CD4-positive, alpha-beta T cell treated with Interleukin-15 for 1 hour (primary cell): ENCODE data around the gene FEM1A.
A peak's percentile ranks its signal among the peaks of the same experiment; 100 is the strongest.
"Not testable (repeated sequence)": the region's sequence is repeated elsewhere in the genome, so short reads cannot be mapped to it uniquely, and the experiment has no call there.

ENCODE experiments used
- DNase-seq: peaks from one replicate; pipeline ENCODE4 v3.0.0-alpha.2; 2020

The FEM1A gene

DNA sequence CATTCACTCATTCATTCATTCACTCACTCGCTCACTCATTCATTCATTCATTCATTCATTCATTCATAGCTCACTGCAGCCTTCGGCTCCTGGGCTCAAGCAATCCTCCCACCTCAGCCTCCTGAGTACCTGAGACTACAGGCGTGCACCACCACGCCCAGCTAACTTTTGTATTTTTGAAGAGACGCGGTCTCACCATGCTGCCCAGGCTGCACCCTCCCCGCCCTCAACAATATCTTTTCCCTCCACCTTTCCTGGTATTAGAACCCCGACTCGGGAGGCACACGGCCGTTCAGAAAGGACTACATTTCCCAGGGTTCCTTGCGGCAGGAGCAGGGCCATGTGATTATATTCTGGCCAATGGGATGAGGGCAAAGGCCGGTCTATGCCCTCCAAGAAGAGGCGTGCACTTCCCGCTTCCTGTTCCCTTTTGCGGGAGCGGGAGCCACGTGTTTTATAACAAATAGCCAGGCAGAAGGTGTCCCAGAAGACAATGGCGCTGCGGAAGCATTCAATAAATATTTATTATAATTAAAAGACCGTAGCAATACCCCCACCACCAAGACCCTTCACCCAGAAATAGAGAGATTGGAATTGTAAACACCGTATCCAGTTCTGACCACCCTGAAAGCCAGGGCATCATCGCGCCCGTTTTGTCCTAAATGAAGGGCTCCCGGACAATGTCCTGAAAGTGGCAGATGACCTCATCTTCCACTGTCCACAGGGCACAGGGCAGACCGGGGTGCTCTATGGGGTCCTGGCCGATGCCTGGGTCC, 24.1 kb downstream of the FEM1A start:
- DNase-seq = peak; percentile 82

DNA sequence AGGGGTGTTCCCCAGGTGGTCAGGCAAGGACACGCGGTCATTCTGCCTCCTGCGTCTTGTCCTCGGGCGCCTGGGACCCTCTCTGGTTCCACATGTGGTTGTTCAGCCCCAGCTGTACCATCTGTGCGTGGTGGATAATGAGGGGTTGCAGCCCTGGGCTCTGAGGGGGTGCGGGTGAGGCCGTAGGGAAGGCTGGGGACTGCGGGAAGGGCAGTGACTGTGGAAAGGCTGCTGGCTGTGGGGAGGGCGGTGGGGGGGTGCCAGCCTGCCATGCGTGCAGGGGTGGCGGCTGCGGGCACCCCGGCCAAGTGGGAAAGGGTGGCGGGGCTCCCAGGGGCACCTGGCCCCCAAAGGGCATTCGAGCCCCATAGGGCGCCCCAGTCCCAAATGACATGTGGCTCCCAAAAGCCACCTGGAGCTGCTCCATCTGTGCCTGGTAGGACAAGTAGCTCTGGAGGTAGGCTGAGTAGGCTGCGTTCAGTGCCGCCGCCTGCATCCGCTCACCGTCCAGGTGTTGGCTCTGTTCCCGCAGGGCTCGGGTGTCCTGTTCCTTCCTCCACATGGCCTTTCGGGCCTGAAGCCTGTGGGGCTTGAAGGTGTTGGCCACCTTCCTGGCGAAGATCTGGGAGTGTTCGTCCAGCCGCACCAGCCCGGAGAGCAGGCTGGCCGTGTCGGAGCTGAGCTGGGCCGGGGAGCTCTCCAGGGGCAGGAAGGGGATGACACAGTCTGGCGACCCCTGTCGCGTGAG, 24.8 kb downstream of the FEM1A start:
- DNase-seq = no peak

DNA sequence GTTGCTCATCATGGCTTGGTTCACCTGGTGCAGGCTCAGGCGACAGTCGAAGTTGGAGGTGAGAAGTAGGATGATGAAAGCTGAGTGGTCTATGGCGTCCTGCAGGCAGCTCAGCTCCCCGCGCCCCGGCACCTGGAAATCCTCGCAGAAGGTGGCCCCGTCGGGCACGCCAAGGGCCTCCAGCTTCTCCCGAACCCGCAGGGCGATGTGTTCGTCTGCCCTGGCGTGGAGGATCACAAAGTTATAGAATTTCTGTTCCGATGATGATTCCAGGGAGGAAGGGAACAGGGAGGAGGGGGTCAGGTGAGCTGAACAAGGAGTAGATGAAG, 25.4 kb downstream of the FEM1A start:
- DNase-seq = no peak

DNA sequence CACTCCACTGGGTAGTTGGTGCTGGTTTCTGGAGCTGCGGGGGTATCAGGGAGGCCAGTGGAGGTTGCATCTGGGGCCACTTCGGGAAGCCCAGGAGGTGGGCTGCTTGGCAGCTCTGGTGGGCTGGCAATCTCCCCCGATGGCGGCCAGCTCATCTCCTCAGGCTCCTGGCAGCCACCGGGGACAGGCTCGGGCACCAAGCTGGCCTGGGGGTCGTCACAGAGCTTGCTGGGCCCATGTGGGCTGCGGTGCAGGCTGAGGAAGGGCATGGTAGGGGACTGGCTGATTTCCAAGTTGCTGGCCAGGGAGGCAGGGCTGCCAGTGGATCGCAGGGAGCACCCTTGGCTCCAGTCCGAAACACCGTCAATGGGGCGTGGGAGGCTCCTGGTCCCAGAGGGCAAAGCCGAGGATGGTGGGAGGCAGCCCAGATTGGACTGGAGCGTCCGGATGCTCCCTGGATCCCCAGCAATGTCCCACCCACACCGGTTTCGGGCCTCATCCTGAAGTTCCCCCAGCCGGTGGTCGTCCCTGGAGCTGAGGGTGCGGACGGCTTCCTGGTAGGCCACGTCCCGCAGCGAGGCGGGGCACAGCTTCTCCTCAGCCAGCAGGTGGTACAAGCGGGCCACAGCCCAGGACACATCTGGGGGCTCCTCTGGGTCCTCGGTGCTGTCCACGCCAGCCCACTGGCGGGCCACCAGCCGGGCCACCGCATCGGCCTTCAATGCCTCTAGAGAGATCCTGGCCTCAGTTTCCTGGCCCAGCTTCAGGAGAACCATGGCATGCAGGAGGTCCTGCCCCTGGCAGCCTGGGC, 26.1 kb downstream of the FEM1A start:
- DNase-seq = no peak

DNA sequence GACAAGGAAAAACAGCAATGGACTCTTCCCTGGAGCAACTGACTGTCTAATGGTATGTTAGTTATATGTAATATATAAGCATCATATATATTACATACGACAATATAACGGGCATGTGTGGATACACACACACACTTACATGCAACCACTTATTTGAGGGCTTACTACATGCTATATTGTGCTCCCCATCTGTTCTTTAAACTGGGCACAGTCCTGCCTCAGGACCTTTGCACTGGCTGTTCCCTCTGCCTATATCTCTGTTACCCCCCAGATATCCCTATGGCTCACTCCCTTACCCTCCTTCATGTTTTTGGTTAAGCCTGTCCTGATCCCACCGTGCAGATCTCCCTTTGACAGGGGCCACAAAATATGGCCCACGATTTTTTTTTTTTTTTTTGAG, 29.7 kb downstream of the FEM1A start:
- no peak for DNase-seq

DNA sequence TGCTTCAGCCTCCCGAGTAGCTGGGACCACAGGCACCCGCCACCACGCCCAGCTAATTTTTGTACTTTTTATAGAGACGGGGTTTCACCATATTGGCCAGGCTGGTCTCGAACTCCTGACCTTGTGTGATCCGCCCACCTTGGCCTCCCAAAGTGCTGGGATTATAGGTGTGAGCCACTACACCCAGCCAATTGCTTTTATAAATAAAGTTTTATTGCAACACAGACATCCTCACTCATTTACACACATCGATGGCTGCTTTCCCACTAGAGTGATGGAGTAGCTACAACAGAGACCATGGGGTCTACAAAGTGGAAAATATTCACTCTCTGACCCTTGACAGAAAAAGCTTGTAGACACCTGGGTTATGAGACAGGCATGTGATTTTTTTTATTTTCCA, 30.8 kb downstream of the FEM1A start:
- DNase-seq = not testable (repeated sequence)

DNA sequence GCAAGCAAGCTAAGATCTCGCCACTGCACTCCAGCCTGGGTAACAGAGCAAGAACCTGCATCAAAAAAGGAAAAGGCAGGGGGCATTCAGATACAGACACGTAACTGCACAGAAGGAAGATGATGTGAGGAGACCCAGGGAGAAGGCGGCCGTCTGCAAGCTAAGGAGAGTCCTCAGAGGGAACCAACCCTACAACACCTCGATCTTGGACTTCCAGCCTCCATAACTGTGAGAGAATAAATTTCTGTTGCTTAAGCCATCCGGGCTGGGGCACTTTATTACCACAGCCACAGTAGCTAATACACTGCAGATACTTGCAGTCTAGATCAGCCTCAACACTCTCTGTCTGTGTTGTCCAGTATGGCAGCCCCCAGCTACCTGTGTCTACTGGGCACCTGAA, 32.0 kb downstream of the FEM1A start:
- no peak for DNase-seq

DNA sequence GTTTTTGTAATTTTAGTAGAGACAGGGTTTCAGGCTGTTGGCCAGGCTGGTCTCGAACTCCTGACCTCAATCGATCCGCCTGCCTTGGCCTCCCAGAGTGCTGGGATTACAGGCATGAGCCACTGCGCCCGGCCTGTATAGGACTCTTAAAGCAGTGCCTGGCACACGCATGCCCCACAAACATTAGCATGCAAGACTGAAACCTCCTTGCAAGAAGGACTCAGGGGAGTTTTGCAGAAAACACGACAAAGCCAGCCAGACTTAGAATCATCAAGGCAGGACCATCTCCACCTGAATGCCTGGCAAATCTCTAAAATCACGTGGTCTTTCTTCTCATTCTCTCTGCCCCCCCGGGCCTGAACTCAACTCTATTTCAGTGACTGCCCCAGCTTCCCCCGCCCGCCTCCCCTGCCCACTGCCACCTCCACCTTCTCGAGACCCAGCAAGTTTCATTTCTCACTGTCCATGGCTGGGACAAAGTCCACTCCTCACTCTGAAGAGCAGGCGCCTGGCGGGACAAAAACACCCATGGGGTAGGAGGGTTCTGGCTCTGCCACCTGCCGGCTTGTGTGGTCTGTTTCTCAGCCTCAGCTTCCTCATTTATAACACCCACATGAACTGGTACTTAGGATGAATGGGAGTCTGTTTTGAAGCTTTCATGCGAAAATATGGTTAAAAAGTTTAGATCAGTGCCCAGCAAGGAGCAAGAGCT, 37.6 kb downstream of the FEM1A start:
- no peak for DNase-seq

DNA sequence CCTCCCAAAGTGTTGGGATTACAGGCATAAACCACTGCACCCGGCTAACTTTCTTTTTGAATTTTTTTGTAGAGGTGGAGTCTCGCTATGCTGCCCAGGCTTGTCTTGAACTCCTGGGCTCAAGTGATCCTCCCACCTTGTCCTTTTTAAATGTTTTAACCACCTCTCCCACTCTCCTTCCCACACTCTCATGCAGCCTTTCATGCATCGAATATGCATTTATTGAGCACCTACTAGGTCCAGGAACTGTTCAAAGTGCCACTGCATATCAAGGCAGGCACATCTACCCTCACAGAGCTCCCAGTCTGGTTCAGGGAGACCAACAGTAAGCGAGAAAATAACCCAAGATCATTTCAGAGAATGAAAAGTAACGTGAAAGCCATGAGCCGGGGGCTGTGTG, 38.8 kb downstream of the FEM1A start:
- DNase-seq = no peak

DNA sequence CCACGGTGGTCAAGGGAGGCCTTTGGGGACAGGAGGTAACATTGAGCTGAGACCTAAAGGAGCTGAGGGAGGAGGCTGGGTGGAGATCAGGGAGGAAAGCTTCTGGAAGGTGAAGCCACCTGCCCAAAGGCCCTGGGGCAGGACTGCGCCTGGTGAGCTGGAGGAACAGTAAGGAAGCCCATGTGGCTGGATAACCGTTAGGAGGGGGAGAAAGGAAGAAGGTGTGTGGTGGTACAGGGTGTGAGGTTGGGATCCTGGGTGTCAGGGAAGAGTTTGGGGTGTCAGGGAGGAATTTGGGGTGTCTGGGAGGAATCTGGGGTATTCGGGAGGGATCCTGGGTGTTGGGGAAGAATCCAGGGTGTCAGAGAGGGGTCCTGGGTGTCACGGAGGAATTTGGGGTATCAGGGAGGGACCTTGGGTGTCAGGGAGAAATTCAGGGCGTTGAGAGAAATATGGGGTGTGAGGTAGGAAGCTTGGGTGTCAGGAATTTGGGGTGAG, 39.3 kb downstream of the FEM1A start:
- DNase-seq = no peak

DNA sequence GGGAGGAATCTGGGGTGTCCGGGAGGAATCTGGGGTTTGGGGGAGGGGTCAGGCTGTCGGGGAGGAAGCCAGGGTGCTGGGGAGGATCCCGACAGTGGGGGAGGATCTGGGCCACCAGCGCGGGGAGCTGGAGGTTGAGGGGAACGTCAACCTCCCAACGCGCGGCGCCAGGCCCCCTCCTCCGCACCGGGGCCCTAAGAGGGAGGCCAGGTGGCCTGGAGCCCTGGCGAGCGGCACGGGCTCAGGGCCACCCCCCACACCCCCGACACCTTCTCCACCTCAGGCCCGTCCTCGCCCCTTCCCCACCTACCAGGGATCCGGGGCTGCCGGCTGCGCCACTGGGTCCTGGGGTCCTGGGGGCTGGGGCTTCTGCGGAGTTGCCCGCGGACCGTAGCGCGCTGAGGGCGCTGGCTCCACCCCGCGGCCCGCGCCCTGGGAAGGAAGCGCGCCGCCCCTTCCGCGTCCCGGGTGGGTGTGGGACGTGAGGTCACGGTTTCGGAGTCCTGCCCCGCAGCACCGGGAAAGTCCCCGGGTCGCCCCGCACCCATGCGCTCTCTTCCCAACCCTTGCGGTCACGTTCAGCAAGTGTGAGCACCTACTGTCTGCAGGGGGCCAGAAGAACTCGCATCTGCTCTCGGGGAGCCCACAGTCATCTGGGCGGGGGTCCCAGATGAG, 39.9 kb downstream of the FEM1A start, which contains the start of gene TICAM1:
Gene TICAM1 (minus strand): TSS at position 409 of the 675 bp plus-strand sequence. CDS start 13,335 bp downstream, outside the sequence.
- DNase-seq = peak; percentile 89

DNA sequence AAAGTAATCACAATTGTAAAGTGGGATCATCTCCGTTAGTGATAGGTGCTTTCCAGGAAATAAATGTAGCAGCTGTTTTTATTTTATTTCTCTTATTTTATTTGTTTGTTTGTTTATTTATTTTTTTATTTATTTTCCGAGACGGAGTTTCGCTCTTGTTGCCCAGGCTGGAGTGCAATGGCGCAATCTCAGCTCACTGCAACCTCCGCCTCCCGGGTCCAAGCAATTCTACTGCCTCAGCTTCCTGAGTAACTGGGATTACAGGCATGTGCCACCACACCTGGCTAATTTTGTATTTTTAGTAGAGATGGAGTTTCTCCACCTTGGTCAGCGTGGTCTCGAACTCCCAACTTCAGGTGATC, 40.4 kb downstream of the FEM1A start:
- DNase-seq = not testable (repeated sequence)

DNA sequence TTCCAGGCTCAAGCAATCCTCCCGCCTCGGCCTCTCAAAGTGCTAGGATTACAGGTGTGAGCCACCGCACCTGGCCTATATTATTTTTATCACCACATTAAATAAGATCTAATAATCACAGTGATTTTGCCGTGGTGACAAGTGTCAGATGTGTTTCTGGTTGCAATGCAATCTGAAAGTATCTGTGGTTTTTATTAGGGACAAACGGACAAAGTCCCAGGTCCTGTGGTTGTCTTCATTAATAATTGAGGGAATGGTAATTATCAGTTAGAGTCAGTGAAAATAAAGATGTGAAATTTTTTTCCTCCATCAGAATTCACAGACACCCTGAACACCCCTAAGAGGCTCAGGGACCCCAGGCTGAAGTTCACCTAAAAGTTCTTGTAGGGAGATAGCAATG, 41.2 kb downstream of the FEM1A start:
- no peak for DNase-seq

DNA sequence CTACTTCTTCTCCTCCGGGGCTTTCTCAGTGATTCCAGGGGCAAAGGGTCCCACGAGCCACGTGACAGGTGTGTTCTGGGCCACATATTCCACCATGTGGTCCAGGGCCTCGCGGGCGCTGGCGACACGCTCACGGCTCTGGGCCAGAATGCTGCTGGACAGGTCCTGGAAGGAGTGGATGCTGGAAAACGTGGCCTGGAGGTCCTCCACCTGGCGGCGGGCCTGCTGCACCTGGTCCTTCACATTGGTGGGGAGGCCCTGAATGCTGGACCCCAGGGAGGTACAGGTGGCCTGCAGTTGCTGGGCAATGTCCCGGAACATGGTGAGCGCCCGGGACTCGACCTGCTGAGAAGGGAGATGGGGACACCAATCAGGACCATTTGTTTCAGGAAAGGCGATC, 47.7 kb downstream of the FEM1A start:
- no peak for DNase-seq

DNA sequence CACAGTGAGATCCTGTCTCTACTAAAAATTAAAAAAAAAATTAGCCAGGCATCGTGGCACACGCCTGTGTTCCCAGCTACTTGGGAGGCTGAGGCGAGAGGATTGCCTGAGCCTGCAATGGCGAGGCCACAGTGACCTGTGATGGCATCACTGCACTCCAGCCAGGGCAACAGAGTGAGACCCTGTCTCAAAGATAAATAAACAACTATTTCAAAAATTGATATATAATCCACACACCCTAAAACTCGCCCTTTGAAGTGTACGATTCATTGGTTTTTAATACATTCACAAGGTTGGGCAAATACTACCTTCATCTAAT, 52.1 kb downstream of the FEM1A start:
- no peak for DNase-seq

DNA sequence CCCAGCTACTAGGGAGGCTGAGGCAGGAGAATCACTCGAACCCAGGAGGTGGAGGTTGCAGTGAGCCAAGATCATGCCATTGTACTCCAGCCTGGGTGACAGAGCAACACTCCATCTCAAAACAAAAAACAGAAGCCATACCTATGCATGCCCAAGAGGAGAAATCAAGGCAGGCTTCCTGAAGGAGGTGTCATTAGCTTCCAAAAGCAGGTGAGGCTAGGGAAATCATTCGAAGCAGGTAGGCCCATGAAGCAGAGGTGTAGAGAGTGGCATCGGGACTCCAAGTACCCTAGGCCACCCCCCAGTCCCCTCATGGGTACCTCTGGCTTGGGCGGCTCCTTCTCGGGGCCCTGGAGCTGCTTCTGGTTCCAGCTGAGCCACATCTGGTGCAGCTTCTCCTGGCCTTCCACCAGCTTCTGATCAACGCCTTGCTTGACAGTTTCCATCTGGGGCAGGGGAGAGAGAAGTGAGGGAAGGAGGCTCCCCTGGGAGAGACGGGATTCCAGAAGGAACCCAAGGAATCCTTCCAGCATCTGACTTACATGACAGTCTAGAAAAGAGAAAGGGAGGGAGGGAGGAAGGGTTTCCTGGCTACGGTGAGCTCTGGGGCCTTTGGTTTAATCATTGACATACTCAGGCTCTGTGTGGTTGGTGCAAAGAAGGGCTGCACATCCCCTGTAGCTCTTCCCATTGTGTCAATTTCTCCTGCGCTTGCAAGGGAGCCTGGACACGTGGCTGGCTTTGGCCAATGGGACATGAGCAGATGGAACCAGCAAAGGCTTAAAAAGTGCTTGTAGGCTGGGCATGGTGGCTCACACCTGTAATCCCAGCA, 53.0 kb downstream of the FEM1A start:
- DNase-seq = no peak

DNA sequence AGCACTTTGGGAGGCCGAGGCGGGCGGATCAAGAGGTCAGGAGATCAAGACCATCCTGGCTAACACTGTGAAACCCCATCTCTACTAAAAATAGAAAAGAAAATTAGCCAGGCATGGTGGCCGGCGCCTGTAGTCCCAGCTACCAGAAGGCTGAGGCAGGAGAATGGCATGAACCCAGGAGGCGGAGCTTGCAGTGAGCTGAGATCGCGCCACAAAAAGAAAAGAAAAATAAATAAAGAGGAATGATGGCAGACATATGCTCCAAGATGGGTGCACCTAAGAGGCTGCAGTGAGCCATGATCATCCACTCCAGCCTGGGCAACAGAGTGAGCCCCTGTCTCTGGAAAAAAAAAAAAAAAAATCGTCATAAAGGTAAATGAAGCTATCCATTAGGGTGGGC, 54.4 kb downstream of the FEM1A start:
- not testable (repeated sequence) for DNase-seq

DNA sequence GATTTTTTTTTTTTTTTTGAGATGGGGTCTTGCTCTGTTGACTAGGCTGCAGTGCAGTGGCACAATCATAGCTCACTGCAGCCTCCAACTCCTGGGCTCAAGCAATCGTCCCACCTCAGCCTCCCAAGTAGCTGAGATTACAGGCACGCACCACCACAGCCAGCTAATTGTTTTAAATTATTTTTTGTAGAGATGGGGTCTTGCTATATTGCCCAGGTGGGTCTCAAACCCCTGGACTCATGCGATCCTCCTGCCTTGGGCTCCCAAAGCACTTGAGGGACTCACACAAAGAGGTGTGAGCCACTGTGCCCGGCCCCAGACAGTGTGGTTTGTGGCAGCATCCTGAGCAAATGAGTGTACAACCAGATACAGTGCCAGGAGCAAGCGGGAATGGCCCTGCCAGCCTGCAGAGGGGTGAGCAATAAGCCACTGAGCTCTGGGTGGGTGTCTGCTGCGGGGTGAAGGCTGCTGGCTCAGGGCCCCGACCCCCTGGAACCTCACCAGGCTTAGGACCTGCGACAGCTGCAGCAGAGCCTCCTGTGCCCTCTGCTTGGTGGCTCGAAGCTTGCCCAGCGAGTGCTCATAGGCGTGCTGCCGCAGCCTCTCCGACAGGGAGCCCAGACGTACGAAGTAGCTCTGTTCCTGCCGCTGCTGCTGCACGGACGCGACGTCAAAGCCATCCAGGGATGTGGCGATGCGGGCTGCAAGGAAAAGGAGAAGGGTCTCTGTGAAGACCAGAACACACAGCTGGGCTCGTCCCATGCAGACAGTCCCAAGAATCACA, 55.8 kb downstream of the FEM1A start:
- no peak for DNase-seq

DNA sequence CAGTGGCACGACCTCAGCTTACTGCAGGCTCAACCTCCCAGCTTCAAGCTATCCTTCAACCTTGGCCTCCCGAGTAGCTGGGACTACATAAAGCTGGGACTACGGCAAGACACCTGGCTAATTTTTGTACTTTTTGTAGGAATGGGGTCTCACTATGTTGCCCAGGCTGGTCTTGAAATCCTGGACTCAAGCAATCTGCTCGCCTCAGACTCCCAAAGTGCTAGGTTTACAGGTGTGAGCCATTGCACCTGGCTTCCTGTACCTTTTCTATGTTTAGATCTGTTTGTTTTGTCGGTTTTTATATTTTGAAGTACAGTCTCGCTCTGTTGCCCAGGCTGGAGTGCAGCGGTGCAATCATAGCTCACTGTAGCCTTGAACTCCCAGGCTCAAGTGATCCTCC, 57.5 kb downstream of the FEM1A start:
- no peak for DNase-seq
